ENCODE data around the gene ST3GAL3. TPM values are rescaled to one million over a fixed set of nuclear protein-coding genes. Genes with fewer than 3 reads are reported as not detected.
A peak's percentile ranks its signal among the peaks of the same experiment; 100 is the strongest.

ST3GAL3 gene
- total RNA-seq, 1 experiment from 2014 or later: 8.3 TPM

- Histone ChIP-seq H3K9me3 (ENCODE audit: control insufficient read depth, low read depth, low read length) (no peaks in the 10 kb centered on the region), H2BK5ac (ENCODE audit: insufficient read length, low read length) (no peak overlapping the region), H3K14ac (ENCODE audit: insufficient read depth, low read length) (no peak overlapping the region), H4K20me1 (ENCODE audit: control insufficient read depth, insufficient read depth, insufficient read length) (no peaks in the 10 kb centered on the region), H3K4ac (ENCODE audit: low read depth, low read length) (no peak overlapping the region), H2BK120ac (ENCODE audit: low read depth, low read length, poor library complexity, severe bottlenecking) (no peak overlapping the region), H2BK20ac (ENCODE audit: low read depth, low read length, poor library complexity, severe bottlenecking) (no peak overlapping the region), H3K9ac (ENCODE audit: extremely low read depth, insufficient read length, low read length) (no peak overlapping the region), H3K23ac (ENCODE audit: insufficient read length, low read depth, low read length) (no peak overlapping the region), H2AFZ (ENCODE audit: low read length) (no peak overlapping the region), H3K79me2 (ENCODE audit: insufficient read depth, low read length) (no peaks in the 10 kb centered on the region), H4K5ac (ENCODE audit: insufficient read length, low read depth, low read length) (no peak overlapping the region), H2AK5ac (ENCODE audit: insufficient read length, low read length) (no peak overlapping the region), H3K4me2 (ENCODE audit: insufficient read depth, insufficient read length, low read length) (no peak overlapping the region), H3K4me1 (ENCODE audit: insufficient read depth, low read length) (no peaks in the 10 kb centered on the region; the same call in 1 of the 2 replicates), H4K91ac (ENCODE audit: insufficient read length, low read depth, low read length) (no peak overlapping the region), H3K18ac (ENCODE audit: insufficient read length, low read depth, low read length) (no peak overlapping the region), H4K8ac (replicated peaks; ENCODE audit: insufficient read length, low read depth, low read length) (no peak overlapping the region), H3K27ac (ENCODE audit: insufficient read length, low read depth, low read length) (no peak overlapping the region), H2BK15ac (ENCODE audit: low read depth, low read length) (no peak overlapping the region), H3K27me3 (ENCODE audit: insufficient read depth, low read length) (no peaks in the 10 kb centered on the region), H3K56ac (ENCODE audit: insufficient read length, low read depth, low read length) (no peak overlapping the region), H3T11ph (ENCODE audit: low read length) (no peak overlapping the region), H3K23me2 (ENCODE audit: insufficient read length, low read depth, low read length, poor library complexity, severe bottlenecking) (no peaks in the 10 kb centered on the region), H2BK12ac (ENCODE audit: insufficient read length, low read depth, low read length) (no peak overlapping the region), H3K79me1 (ENCODE audit: insufficient read depth, low read depth, low read length, poor library complexity, severe bottlenecking) (no peaks in the 10 kb centered on the region)
- Mint-ChIP-seq H3K36me3 (ENCODE audit: insufficient read depth in 1 of 3, low read depth in 3 of 3) (peaks cover 6 to 15% (median 7%) of the 10 kb centered on the region in 3 experiments), H3K27ac (peak overlapping the region in 1 of 3 experiments; percentile 7; a peak in 1 of 7 replicates), H3K4me1 (peaks cover 11 to 15% of the 10 kb centered on the region in 2 experiments), H3K27me3 (ENCODE audit: low read depth) (no peaks in the 10 kb centered on the region; the same call in 1 of the 2 replicates), H3K9me3 (no peaks in the 10 kb centered on the region), H3K4me3 (no peak overlapping the region)
- no peak for TF ChIP-seq CTCF (conservative IDR thresholded peaks at IDR 0.05)
- WGBS (ENCODE audit: extremely low coverage, insufficient read length, low lambda C conversion rate): no CpG with 5 or more reads among the region's 9 CpGs
- DNase-seq: no peak
Measured at GRCh38 chr1:43925846-43926245, 218.5 kb downstream of the ST3GAL3 start.
